GM12878 (cell line): ENCODE data around the gene PRKCE. TPM values are rescaled to one million over a fixed set of nuclear protein-coding genes. Genes with fewer than 3 reads are reported as not detected.

Source experiments
- ATAC-seq: fragments of 200-7000 bp; cut with Tn5 transposase; 3 replicates; pipeline ENCODE4 v1.9.1; 2020; ENCODE audit warnings: mild to moderate bottlenecking, moderate library complexity
- BruUV-seq: library from RNA; stranded (reverse); fragments of 400-500 nt; replicated peaks from 2 replicates; lab custom pipeline; 2021; lab: Mats Ljungman, UMichigan
- CTCF ChIA-PET: fragments of 300-600 bp; sonication (Branson Sonifier 250); formaldehyde crosslinking; extraction: SDS; loops from one replicate; lab custom pipeline; 2021; ENCODE audit warnings: inconsistent platforms; lab: Yijun Ruan, JAX
- POLR2A ChIA-PET: fragments of 350-600 bp; formaldehyde crosslinking; extraction: SDS; loops from one replicate; lab custom pipeline; 2021; ENCODE audit warnings: inconsistent platforms; lab: Charles Lee
- RAD21 ChIA-PET: fragments of 300-600 bp; sonication (Branson Sonifier 250); formaldehyde crosslinking; loops from one replicate; lab custom pipeline; 2023; ENCODE audit warnings: antibody characterized with exemption; ENCODE audit not compliant: unreplicated experiment; lab: Charles Lee
- SMC1A ChIA-PET: fragments of 300-600 bp; sonication (Branson Sonifier 250); formaldehyde crosslinking; loops from one replicate; lab custom pipeline; 2023; ENCODE audit not compliant: unreplicated experiment, uncharacterized antibody; lab: Charles Lee
- DNase-seq: peaks from one replicate; pipeline ENCODE4 v3.0.0-alpha.2; 2011; ENCODE audit warnings: low read depth, low spot score
- FAIRE-seq: peaks from 3 replicates; lab custom pipeline; 2011; peaks lifted over from hg19 to GRCh38; lab: Jason Lieb, UNC
- H2AFZ ChIP-seq: 2 replicates; pipeline ENCODE4 v1.6.0; 2011; ENCODE audit warnings: low read depth, low read length, control low read depth; ENCODE audit not compliant: control insufficient read depth
- H3K27ac ChIP-seq: 2 replicates; pipeline ENCODE4 v1.5.1; 2011; ENCODE audit warnings: control low read depth; ENCODE audit not compliant: control insufficient read depth, insufficient read depth
- H3K27me3 ChIP-seq, 2 experiments: replicated peaks in 1 of 2; 2 replicates each; pipeline versions ENCODE4 v1.6.0 to v1.6.1; 2011; ENCODE audit warnings: low read length in 1 of 2; ENCODE audit not compliant: control insufficient read depth in 2 of 2, insufficient read depth in 2 of 2
- H3K36me3 ChIP-seq, 2 experiments: 2 replicates each; pipeline ENCODE4 v1.5.1; 2011; ENCODE audit warnings: low read length in 1 of 2; ENCODE audit not compliant: control insufficient read depth in 2 of 2, insufficient read depth in 2 of 2
- H3K4me1 ChIP-seq: 2 replicates; pipeline ENCODE4 v1.6.1; 2011; ENCODE audit warnings: mild to moderate bottlenecking, low read length, moderate library complexity, mixed read lengths; ENCODE audit not compliant: control insufficient read depth, insufficient read depth
- H3K4me2 ChIP-seq: 2 replicates; pipeline ENCODE4 v1.6.0; 2011; ENCODE audit warnings: control low read depth; ENCODE audit not compliant: control insufficient read depth, insufficient read depth
- H3K4me3 ChIP-seq: fragments of 200-600 bp; sonication (generic); 2 replicates; pipeline ENCODE4 v1.5.1; 2016
- H3K79me2 ChIP-seq: 2 replicates; pipeline ENCODE4 v1.6.0; 2011; ENCODE audit warnings: low read length; ENCODE audit not compliant: control insufficient read depth, insufficient read depth
- H3K9ac ChIP-seq: 2 replicates; pipeline ENCODE4 v1.8.0; 2011; ENCODE audit warnings: low read length, control low read depth, mixed read lengths; ENCODE audit not compliant: control insufficient read depth, insufficient read depth
- H3K9me3 ChIP-seq: replicated peaks from 3 replicates; pipeline ENCODE4 v1.5.1; 2011; ENCODE audit warnings: mild to moderate bottlenecking, low read length; ENCODE audit not compliant: control insufficient read depth, insufficient read depth
- H4K20me1 ChIP-seq: 2 replicates; pipeline ENCODE4 v1.6.0; 2011; ENCODE audit not compliant: control insufficient read depth, insufficient read depth
- BHLHE40 ChIP-seq, 2 experiments: fragments of 450-650 bp in 1 of 2; IDR thresholded peaks; 2 replicates each; pipeline ENCODE4 v1.6.1; 2011 to 2017; ENCODE audit warnings: low read depth in 2 of 2, borderline replicate concordance in 1 of 2, improper control_type of control experiment in 1 of 2, low read length in 1 of 2, mild to moderate bottlenecking in 1 of 2
- BRCA1 ChIP-seq: IDR thresholded peaks from 2 replicates; pipeline ENCODE4 v1.6.1; 2011; ENCODE audit warnings: low read depth, low read length, improper control_type of control experiment
- ESRRA ChIP-seq: IDR thresholded peaks from 2 replicates; pipeline ENCODE4 v1.6.1; 2012; ENCODE audit warnings: mild to moderate bottlenecking, low read length, improper control_type of control experiment
- IRF4 ChIP-seq: IDR thresholded peaks from 2 replicates; pipeline ENCODE4 v1.6.1; 2011; ENCODE audit warnings: low read depth, low read length
- MEF2A ChIP-seq: IDR thresholded peaks from 2 replicates; pipeline ENCODE4 v1.6.1; 2011; ENCODE audit warnings: low read depth, mild to moderate bottlenecking, low read length, moderate library complexity; ENCODE audit not compliant: insufficient read depth
- NRF1 ChIP-seq: conservative IDR thresholded peaks from 2 replicates; pipeline ENCODE4 v1.6.1; 2011; ENCODE audit warnings: mild to moderate bottlenecking, low read depth, low read length, improper control_type of control experiment
- SREBF1 ChIP-seq: IDR thresholded peaks from 2 replicates; pipeline ENCODE4 v1.6.1; 2012; ENCODE audit warnings: mild to moderate bottlenecking, low read length
- TBL1XR1 ChIP-seq: IDR thresholded peaks from 2 replicates; pipeline ENCODE4 v1.6.1; 2012; ENCODE audit warnings: low read depth, low read length, improper control_type of control experiment
- whole genome bisulfite sequencing: methylation state at CpG from one replicate; pipeline ENCODE4 v1.1.6; 2016; ENCODE audit warnings: low lambda C conversion rate; ENCODE audit not compliant: insufficient replicate concordance, insufficient coverage; ENCODE audit errors: missing lambda C conversion rate; 5-methylcytosine and 5-hydroxymethylcytosine counted together
- in situ Hi-C: fragments of 300-500 bp; cut with MboI; formaldehyde crosslinking; loops from 9 replicates; pipeline ENCODE4 v1.14.3; 2018; ENCODE audit warnings: mixed read lengths
- intact Hi-C: fragments of 100-400 bp; cut with micrococcal nuclease; formaldehyde crosslinking; loops from one replicate; pipeline ENCODE4 v1.14.2; 2022; ENCODE audit not compliant: unreplicated experiment
- polyA plus RNA-seq, 11 experiments: library from polyadenylated mRNA; depleted of rRNA in 4 of 11; unstranded in 6 of 11; stranded (reverse) in 5 of 11; fragments of >200 nt; fragmentation: Nextera tagmentation in 4 of 11; fragmentation: Illumina TruSeq in 1 of 11; extraction: Ambion mirVana in 4 of 11; extraction: Trizol in 1 of 11; gene quantifications; 1 replicate in 1 of 11; 2 replicates in 10 of 11; pipeline versions ENCODE4 v1.2.1 to v1.2.3, GENCODE V29; 2011 to 2016; ENCODE audit warnings: inconsistent platforms in 2 of 11, missing spikeins in 2 of 11, low read depth in 1 of 11
- total RNA-seq, 4 experiments: library from RNA; depleted of rRNA in 3 of 4; stranded (reverse); fragments of >200 nt in 3 of 4; fragmentation: Illumina TruSeq in 1 of 4; extraction: Trizol in 1 of 4; gene quantifications; 2 replicates each; pipeline versions ENCODE4 v1.2.1 to v1.2.3, GENCODE V29; 2013 to 2021
- TF ChIP-seq, protein P1 (sequence below): IDR thresholded peaks from 2 replicates; pipeline ENCODE4 v1.6.1; 2012; ENCODE audit warnings: low read depth, low read length, improper control_type of control experiment
- TF ChIP-seq, protein P2 (sequence below): IDR thresholded peaks from 2 replicates; pipeline ENCODE4 v1.6.1; 2012; ENCODE audit warnings: low read depth, low read length, improper control_type of control experiment

The PRKCE gene
- total and polyA plus RNA-seq, 10 of the 15 experiments (the other 5 are each of a cell fraction or from before 2014, with no cell fraction given), result 2.6 to 28.2 (median 11.3) TPM

DNA sequence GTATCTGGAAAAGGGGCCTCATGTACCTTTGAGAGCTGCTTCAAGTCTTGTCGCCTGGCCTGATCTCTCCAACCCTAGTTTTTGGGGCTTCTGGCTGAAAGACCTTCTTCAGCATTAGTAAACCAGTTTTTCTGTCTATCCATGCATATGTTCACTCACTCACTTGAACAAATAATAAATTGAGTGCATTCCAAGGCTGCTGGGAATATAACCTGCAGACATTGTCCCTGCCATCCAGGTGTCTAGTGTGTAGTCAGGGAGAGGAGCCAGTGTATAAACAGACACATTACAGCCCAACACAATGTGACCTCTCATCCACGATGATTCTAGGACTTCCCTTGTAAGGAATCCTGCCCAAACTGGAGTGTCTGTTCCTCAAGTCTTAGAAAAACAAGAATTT, 262.1 kb downstream of the PRKCE start:
- no peaks in the 10 kb centered on the region for H3K27me3 ChIP-seq
- FAIRE-seq, result no peak
- H3K79me2 ChIP-seq, result no peaks in the 10 kb centered on the region; the same call in 1 of the 2 replicates
- no peaks in the 10 kb centered on the region for H4K20me1 ChIP-seq
- no peak overlapping the region for H2AFZ ChIP-seq
- H3K27ac ChIP-seq, result no peak overlapping the region
- DNase-seq, result no peak
- ChIA-PET RAD21 (interaction anchor here (1.4 to 2.5 kb wide), 2 partner anchors 9 to 24 kb away, joined by 5 to 7 read pairs; no protein-coding TSS in a partner anchor), SMC1A (interaction anchor here (1.2 to 5.3 kb wide), 7 partner anchors 8 to 73 kb away, joined by 3 to 31 read pairs (median 6); no protein-coding TSS in a partner anchor), CTCF (interaction anchor here (0.6 to 2.8 kb wide), 6 partner anchors 8 to 136 kb away, joined by 3 to 10 read pairs (median 4); no protein-coding TSS in a partner anchor), POLR2A (interaction anchor here (0.8 to 1.1 kb wide), 3 partner anchors 10 to 70 kb away, joined by 3 to 4 read pairs (median 3); no protein-coding TSS in a partner anchor)
- H3K4me3 ChIP-seq, result no peak overlapping the region
- H3K4me1 ChIP-seq, result peaks cover 28% of the 10 kb centered on the region
- H3K4me2 ChIP-seq, result no peak overlapping the region
- intact Hi-C loops (no loop called here), in situ Hi-C loops (no loop called here)
- ATAC-seq, result no peak
- WGBS, result 79% methylated on average over 2 of the region's 2 CpGs
- no peaks in the 10 kb centered on the region for H3K36me3 ChIP-seq
- H3K9ac ChIP-seq, result no peak overlapping the region
- BruUV-seq, result no TSS peak
- TF ChIP-seq, protein P1, sequence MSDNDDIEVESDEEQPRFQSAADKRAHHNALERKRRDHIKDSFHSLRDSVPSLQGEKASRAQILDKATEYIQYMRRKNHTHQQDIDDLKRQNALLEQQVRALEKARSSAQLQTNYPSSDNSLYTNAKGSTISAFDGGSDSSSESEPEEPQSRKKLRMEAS, result no peak
- TF ChIP-seq NRF1, result no peak
- H3K9me3 ChIP-seq, result no peaks in the 10 kb centered on the region

DNA sequence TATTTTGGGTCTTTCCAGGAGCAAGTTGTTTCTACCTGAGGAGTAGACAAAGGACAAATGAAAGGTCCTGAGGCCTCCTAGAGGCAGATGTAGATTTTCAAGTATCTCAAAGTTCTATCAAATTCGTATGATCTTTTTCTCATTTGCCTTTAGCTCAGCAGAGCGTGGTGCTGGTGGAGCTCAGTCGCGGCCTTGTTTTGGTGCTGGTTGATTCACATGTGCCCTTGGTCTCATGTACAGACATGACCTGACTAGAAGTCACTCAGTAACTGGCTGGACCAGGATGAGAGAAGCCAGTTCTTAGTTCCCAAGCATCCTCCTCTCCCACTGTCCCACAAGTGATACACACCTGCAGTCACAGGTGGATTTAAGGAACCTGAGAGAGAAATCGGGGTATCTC, 264.0 kb downstream of the PRKCE start:
- DNase-seq (no peak), FAIRE-seq (no peak), ATAC-seq (no peak)
- Histone ChIP-seq H3K36me3 (no peaks in the 10 kb centered on the region), H4K20me1 (no peaks in the 10 kb centered on the region), H3K4me2 (no peak overlapping the region), H3K27me3 (no peaks in the 10 kb centered on the region), H3K79me2 (no peaks in the 10 kb centered on the region; the same call in none of the 2 replicates), H3K4me3 (no peak overlapping the region), H2AFZ (no peak overlapping the region), H3K9ac (no peak overlapping the region), H3K4me1 (peaks cover 26% of the 10 kb centered on the region), H3K27ac (no peak overlapping the region), H3K9me3 (no peaks in the 10 kb centered on the region)
- ChIA-PET CTCF (interaction anchor here (1.3 to 1.8 kb wide), 6 partner anchors 10 to 137 kb away, joined by 3 to 7 read pairs (median 4); no protein-coding TSS in a partner anchor), POLR2A (interaction anchor here (1.0 to 1.3 kb wide), 2 partner anchors 10 to 72 kb away, joined by 3 to 13 read pairs; no protein-coding TSS in a partner anchor), RAD21 (interaction anchor here (1.3 to 2.5 kb wide), 3 partner anchors 11 to 136 kb away, joined by 3 to 7 read pairs (median 7); no protein-coding TSS in a partner anchor), SMC1A (interaction anchor here (0.6 to 2.8 kb wide), 10 partner anchors 9 to 252 kb away, joined by 3 to 10 read pairs (median 3); no protein-coding TSS in a partner anchor)
- TF ChIP-seq MEF2A, result no peak
- TF ChIP-seq IRF4, result no peak
- TF ChIP-seq, protein P2, sequence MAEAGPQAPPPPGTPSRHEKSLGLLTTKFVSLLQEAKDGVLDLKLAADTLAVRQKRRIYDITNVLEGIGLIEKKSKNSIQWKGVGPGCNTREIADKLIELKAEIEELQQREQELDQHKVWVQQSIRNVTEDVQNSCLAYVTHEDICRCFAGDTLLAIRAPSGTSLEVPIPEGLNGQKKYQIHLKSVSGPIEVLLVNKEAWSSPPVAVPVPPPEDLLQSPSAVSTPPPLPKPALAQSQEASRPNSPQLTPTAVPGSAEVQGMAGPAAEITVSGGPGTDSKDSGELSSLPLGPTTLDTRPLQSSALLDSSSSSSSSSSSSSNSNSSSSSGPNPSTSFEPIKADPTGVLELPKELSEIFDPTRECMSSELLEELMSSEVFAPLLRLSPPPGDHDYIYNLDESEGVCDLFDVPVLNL, result no peak
- TF ChIP-seq TBL1XR1, result no peak
- TF ChIP-seq SREBF1, result no peak
- no peak for TF ChIP-seq BHLHE40 (IDR thresholded peaks at IDR 0.05; ENCODE audit: borderline replicate concordance in 1 of 2, low read depth in 2 of 2, low read length in 1 of 2)
- no peak for TF ChIP-seq ESRRA
- TF ChIP-seq BRCA1, result no peak
- BruUV-seq, result no TSS peak
- intact Hi-C loops (no loop called here), in situ Hi-C loops (no loop called here)
- WGBS, result 39% methylated on average over 5 of the region's 5 CpGs
